ENCODE measurements around the gene KANSL3. TPM values are rescaled to one million over a fixed set of nuclear protein-coding genes. Genes with fewer than 3 reads are reported as not detected.

KANSL3 gene
- total and polyA plus RNA-seq, 9 of the 15 experiments (the other 6 are each of a cell fraction or from before 2014, with no cell fraction given): 11.3 to 43.7 (median 27.9) TPM

GRCh38 chr2:96638144-96639121, at the start of gene KANSL3 (continued):
- TF ChIP-seq AFF1 (IDR thresholded peaks at IDR 0.05; ENCODE audit: low read depth in 1 of 2, partially characterized antibody in 2 of 2) (no peak), KAT8 (IDR thresholded peaks at IDR 0.05; ENCODE audit: low read depth) (no peak), NCOA4 (IDR thresholded peaks at IDR 0.05; ENCODE audit: partially characterized antibody) (no peak), MAFG (tag; conservative IDR thresholded peaks at IDR 0.05) (0 out of 2 replicates have a peak, but pooled peaks have one; percentile 7), RBM14 (IDR thresholded peaks at IDR 0.05; ENCODE audit: borderline replicate concordance, insufficient read depth, low read depth, low read length) (no peak), ESRRB (CRISPR knock-in tag; IDR thresholded peaks at IDR 0.05; ENCODE audit: borderline replicate concordance) (no peak), CUX1 (CRISPR knock-in tag; IDR thresholded peaks at IDR 0.05) (0 out of 2 replicates have a peak, but pooled peaks have one; percentile 54), E4F1 (CRISPR knock-in tag; IDR thresholded peaks at IDR 0.05; ENCODE audit: borderline replicate concordance) (no peak), JUND (IDR thresholded peaks at IDR 0.05; ENCODE audit: borderline replicate concordance, low read depth, low read length) (peak; percentile 82), JUND (tag; IDR thresholded peaks at IDR 0.05; ENCODE audit: borderline replicate concordance, low read depth, low read length) (peak; percentile 27; the same call in 1 of the 3 replicates), ZNF717 (CRISPR knock-in tag; IDR thresholded peaks at IDR 0.05) (0 out of 2 replicates have a peak, but pooled peaks have one; percentile 71), RUNX1 (IDR thresholded peaks at IDR 0.05; ENCODE audit: low read depth) (0 out of 2 replicates have a peak, but pooled peaks have one; percentile 64)

Data from K562 (cell line).